Caco-2 (cell line): ENCODE results near the gene INSYN2B. TPM values are rescaled to one million over a fixed set of nuclear protein-coding genes. Genes with fewer than 3 reads are reported as not detected.
"Not testable (repeated sequence)": the region's sequence is repeated elsewhere in the genome, so short reads cannot be mapped to it uniquely, and the experiment has no call there.

Experiments
- BruUV-seq: library from RNA; stranded (reverse); fragments of 400-500 nt; replicated peaks from 2 replicates; lab custom pipeline; 2021; lab: Mats Ljungman, UMichigan
- CTCF ChIA-PET: fragments of 300-600 bp; sonication (Branson Sonifier 250); formaldehyde crosslinking; loops from one replicate; lab custom pipeline; 2022; ENCODE audit warnings: antibody characterized with exemption; lab: Charles Lee
- POLR2A ChIA-PET: fragments of 300-600 bp; sonication (Branson Sonifier 250); formaldehyde crosslinking; loops from one replicate; lab custom pipeline; 2022; ENCODE audit warnings: antibody characterized with exemption; lab: Charles Lee
- DNase-seq, 2 experiments: peaks; one replicate each; pipeline versions ENCODE4 v3.0.0 to v3.0.0-alpha.2; 2020 to 2022
- H3K27me3 ChIP-seq: replicated peaks from 2 replicates; pipeline ENCODE4 v1.6.0; 2011; ENCODE audit warnings: low read length; ENCODE audit not compliant: control insufficient read depth, insufficient read depth
- H3K36me3 ChIP-seq: 2 replicates; pipeline ENCODE4 v1.5.1; 2011; ENCODE audit warnings: low read length; ENCODE audit not compliant: control insufficient read depth, insufficient read depth
- H3K4me1 ChIP-seq: fragments of 250-450 bp; sonication (Bioruptor Pico); 2 replicates; pipeline ENCODE4 v1.5.1; 2020; ENCODE audit warnings: mild to moderate bottlenecking
- H3K4me3 ChIP-seq: 2 replicates; pipeline ENCODE4 v1.5.1; 2011; ENCODE audit warnings: low read depth, mild to moderate bottlenecking, control low read depth, low read length
- H3K9me3 ChIP-seq: fragments of 250-450 bp; sonication (Bioruptor Pico); 2 replicates; pipeline ENCODE4 v1.5.1; 2020; ENCODE audit warnings: mild to moderate bottlenecking, moderate library complexity
- H3K27ac Mint-ChIP-seq: one replicate; pipeline ENCODE4 v1.8.0; 2022; ENCODE audit warnings: mixed read lengths; ENCODE audit not compliant: unreplicated experiment
- H3K27me3 Mint-ChIP-seq: one replicate; pipeline ENCODE4 v1.8.0; 2022; ENCODE audit warnings: mixed read lengths; ENCODE audit not compliant: insufficient read depth, unreplicated experiment
- H3K36me3 Mint-ChIP-seq: one replicate; pipeline ENCODE4 v1.8.0; 2022; ENCODE audit warnings: mild to moderate bottlenecking, mixed read lengths; ENCODE audit not compliant: insufficient read depth, unreplicated experiment
- H3K4me1 Mint-ChIP-seq: one replicate; pipeline ENCODE4 v1.8.0; 2022; ENCODE audit warnings: low read depth, mixed read lengths; ENCODE audit not compliant: unreplicated experiment
- H3K4me3 Mint-ChIP-seq: one replicate; pipeline ENCODE4 v1.8.0; 2022; ENCODE audit warnings: mild to moderate bottlenecking, moderate library complexity, mixed read lengths; ENCODE audit not compliant: unreplicated experiment
- H3K9me3 Mint-ChIP-seq: one replicate; pipeline ENCODE4 v1.8.0; 2022; ENCODE audit warnings: mixed read lengths; ENCODE audit not compliant: unreplicated experiment
- CTCF ChIP-seq, 2 experiments: fragments of 200-600 bp in 1 of 2; IDR thresholded peaks; 1 replicate in 1 of 2; 2 replicates in 1 of 2; pipeline versions ENCODE4 v1.5.1 to v1.8.0; 2011 to 2022; ENCODE audit warnings: antibody characterized with exemption in 1 of 2, control low read depth in 1 of 2, inconsistent platforms in 1 of 2, low read depth in 1 of 2, low read length in 1 of 2, mild to moderate bottlenecking in 1 of 2, moderate library complexity in 1 of 2; ENCODE audit not compliant: insufficient read depth in 1 of 2, severe bottlenecking in 1 of 2, unreplicated experiment in 1 of 2
- intact Hi-C: fragments of 100-400 bp; cut with micrococcal nuclease; formaldehyde crosslinking; loops from one replicate; pipeline ENCODE4 v1.10.0; 2022; ENCODE audit not compliant: unreplicated experiment
- total RNA-seq: library from RNA; stranded (reverse); gene quantifications from 2 replicates; pipeline ENCODE4 v1.2.3, GENCODE V29; 2022

INSYN2B gene
- total RNA-seq, 1 experiment from 2014 or later, result not detected

GRCh38 chr5:169838688-169839087, 141.6 kb downstream of the INSYN2B start:
- no TSS peak for BruUV-seq
- no peak overlapping the region for H3K4me3 ChIP-seq
- Mint-ChIP-seq H3K27ac (no peak overlapping the region), H3K4me3 (no peak overlapping the region), H3K4me1 (no peaks in the 10 kb centered on the region), H3K9me3 (no peaks in the 10 kb centered on the region), H3K27me3 (peaks cover 11% of the 10 kb centered on the region), H3K36me3 (no peaks in the 10 kb centered on the region)
- no peaks in the 10 kb centered on the region for H3K4me1 ChIP-seq
- H3K9me3 ChIP-seq, result no peaks in the 10 kb centered on the region
- intact Hi-C loops, result loop anchor here (10.0 kb wide), 1 partner anchor 146 kb away; the partner anchor contains the start of gene INSYN2B
- H3K36me3 ChIP-seq, result no peaks in the 10 kb centered on the region
- ChIA-PET CTCF (no interaction called here), POLR2A (no interaction called here)
- no peak for DNase-seq
- no peak for TF ChIP-seq CTCF (IDR thresholded peaks at IDR 0.05; ENCODE audit: insufficient read depth in 1 of 2, low read depth in 1 of 2, low read length in 1 of 2, severe bottlenecking in 1 of 2, unreplicated experiment in 1 of 2)
- no peaks in the 10 kb centered on the region for H3K27me3 ChIP-seq

GRCh38 chr5:169837686-169838085, 142.6 kb downstream of the INSYN2B start:
- Mint-ChIP-seq H3K4me1 (no peaks in the 10 kb centered on the region), H3K27me3 (peaks cover 8% of the 10 kb centered on the region), H3K4me3 (no peak overlapping the region), H3K27ac (no peak overlapping the region), H3K9me3 (no peaks in the 10 kb centered on the region), H3K36me3 (no peaks in the 10 kb centered on the region)
- BruUV-seq, result no TSS peak
- no peak for TF ChIP-seq CTCF (IDR thresholded peaks at IDR 0.05; ENCODE audit: insufficient read depth in 1 of 2, low read depth in 1 of 2, low read length in 1 of 2, severe bottlenecking in 1 of 2, unreplicated experiment in 1 of 2)
- POLR2A ChIA-PET, result no interaction called here
- H3K36me3 ChIP-seq, result no peaks in the 10 kb centered on the region
- no peaks in the 10 kb centered on the region for H3K9me3 ChIP-seq
- intact Hi-C loops, result loop anchor here (10.0 kb wide), 1 partner anchor 147 kb away; the partner anchor contains the start of gene INSYN2B
- DNase-seq, result no peak
- H3K4me3 ChIP-seq, result no peak overlapping the region
- no peaks in the 10 kb centered on the region for H3K4me1 ChIP-seq
- CTCF ChIA-PET, result no interaction called here
- H3K27me3 ChIP-seq, result no peaks in the 10 kb centered on the region

- H3K9me3 ChIP-seq, result no peaks in the 10 kb centered on the region
- no peaks in the 10 kb centered on the region for H3K36me3 Mint-ChIP-seq
- no TSS peak for BruUV-seq
- intact Hi-C loops, result loop anchor here (10.0 kb wide), 1 partner anchor 148 kb away; the partner anchor contains the start of gene INSYN2B
- no peak overlapping the region for H3K4me3 Mint-ChIP-seq
- no peak overlapping the region for H3K27ac Mint-ChIP-seq
- no peaks in the 10 kb centered on the region for H3K4me1 ChIP-seq
- peaks cover 6% of the 10 kb centered on the region for H3K27me3 Mint-ChIP-seq
- H3K27me3 ChIP-seq, result no peaks in the 10 kb centered on the region
- H3K4me3 ChIP-seq, result no peak overlapping the region
- CTCF ChIA-PET, result no interaction called here
- H3K36me3 ChIP-seq, result no peaks in the 10 kb centered on the region
- no peak for TF ChIP-seq CTCF (IDR thresholded peaks at IDR 0.05; ENCODE audit: insufficient read depth in 1 of 2, low read depth in 1 of 2, low read length in 1 of 2, severe bottlenecking in 1 of 2, unreplicated experiment in 1 of 2)
- no peaks in the 10 kb centered on the region for H3K9me3 Mint-ChIP-seq
- no peak for DNase-seq
- H3K4me1 Mint-ChIP-seq, result no peaks in the 10 kb centered on the region
- POLR2A ChIA-PET, result no interaction called here
Observed at GRCh38 chr5:169836835-169837536, 143.3 kb downstream of the INSYN2B start.

GRCh38 chr5:169834540-169834939, 145.8 kb downstream of the INSYN2B start:
- not testable (repeated sequence) for H3K27me3 Mint-ChIP-seq, BruUV-seq
- intact Hi-C loops, result loop anchor here (10.0 kb wide), 1 partner anchor 150 kb away; the partner anchor contains the start of gene INSYN2B

More at GRCh38 chr5:169834540-169834939, 145.8 kb downstream of the INSYN2B start:
- H3K4me3 ChIP-seq, H3K36me3 ChIP-seq, H3K27ac Mint-ChIP-seq, H3K9me3 Mint-ChIP-seq, DNase-seq, H3K9me3 ChIP-seq, H3K36me3 Mint-ChIP-seq, CTCF ChIA-PET, H3K4me1 ChIP-seq, H3K4me1 Mint-ChIP-seq, POLR2A ChIA-PET, H3K4me3 Mint-ChIP-seq, H3K27me3 ChIP-seq: not testable (repeated sequence)
